Natural killer cell (primary cell): Measurements from ENCODE around the gene P3H4. TPM values are rescaled to one million over a fixed set of nuclear protein-coding genes. Genes with fewer than 3 reads are reported as not detected.
"Not testable (repeated sequence)": the region's sequence is repeated elsewhere in the genome, so short reads cannot be mapped to it uniquely, and the experiment has no call there.

Experiments
- ATAC-seq, 3 donors: fragments of 150-1000 bp in 2 of 3; fragments of 200-7000 bp in 1 of 3; cut with Tn5 transposase; 1 replicate in 1 of 3; 2 replicates in 2 of 3; pipeline ENCODE4 v1.10.0; 2021; ENCODE audit warnings: mild to moderate bottlenecking in 2 of 3, moderate library complexity in 2 of 3
- DNase-seq, 2 donors: peaks; one replicate each; pipeline versions ENCODE4 v3.0.0 to v3.0.0-alpha.2; 2013 to 2021; ENCODE audit warnings: mixed read lengths in 1 of 2
- H3K27ac ChIP-seq: one replicate; pipeline ENCODE4 v1.5.1; 2013; ENCODE audit warnings: mild to moderate bottlenecking, low read length
- H3K27me3 ChIP-seq: one replicate; pipeline ENCODE4 v1.6.1; 2013; ENCODE audit warnings: low read length; ENCODE audit not compliant: control insufficient read depth, insufficient read depth
- H3K36me3 ChIP-seq: one replicate; pipeline ENCODE4 v1.6.1; 2013; ENCODE audit warnings: low read length; ENCODE audit not compliant: control insufficient read depth, insufficient read depth
- H3K4me1 ChIP-seq: one replicate; pipeline ENCODE4 v1.6.1; 2013; ENCODE audit warnings: low read length; ENCODE audit not compliant: control insufficient read depth, insufficient read depth
- H3K4me3 ChIP-seq: one replicate; pipeline ENCODE4 v1.5.1; 2013; ENCODE audit warnings: low read length
- H3K9me3 ChIP-seq: one replicate; pipeline ENCODE4 v1.6.1; 2013; ENCODE audit warnings: low read length; ENCODE audit not compliant: control insufficient read depth, insufficient read depth
- H3K27ac Mint-ChIP-seq, 2 donors: one replicate each; pipeline ENCODE4 v1.8.0; 2022; ENCODE audit warnings: mild to moderate bottlenecking in 2 of 2, mixed read lengths in 2 of 2, moderate library complexity in 1 of 2
- H3K27me3 Mint-ChIP-seq, 2 donors: one replicate each; pipeline ENCODE4 v1.8.0; 2022; ENCODE audit warnings: low read depth in 2 of 2, mixed read lengths in 2 of 2
- H3K36me3 Mint-ChIP-seq: one replicate; pipeline ENCODE4 v1.8.0; 2022; ENCODE audit warnings: mixed read lengths
- H3K4me1 Mint-ChIP-seq, 2 donors: one replicate each; pipeline ENCODE4 v1.8.0; 2022; ENCODE audit warnings: mixed read lengths in 2 of 2
- H3K4me3 Mint-ChIP-seq: one replicate; pipeline ENCODE4 v1.8.0; 2022; ENCODE audit warnings: mild to moderate bottlenecking, moderate library complexity, mixed read lengths
- H3K9me3 Mint-ChIP-seq, 2 donors: one replicate each; pipeline ENCODE4 v1.8.0; 2022; ENCODE audit warnings: mixed read lengths in 2 of 2
- WGBS: methylation state at CpG from one replicate; pipeline ENCODE4 v1.1.7; 2013; ENCODE audit warnings: missing lambda C conversion rate; ENCODE audit not compliant: insufficient coverage; 5-methylcytosine and 5-hydroxymethylcytosine counted together
- intact Hi-C: fragments of 100-400 bp; cut with micrococcal nuclease; formaldehyde crosslinking; loops from one replicate; pipeline ENCODE4 v1.14.2; 2022
- total RNA-seq, 4 donors: library from RNA; stranded (reverse); fragments of 120-200 nt in 1 of 4; gene quantifications; one replicate each; pipeline versions ENCODE4 v1.2.3 to v1.2.4, GENCODE V29; 2013 to 2022
- TF ChIP-seq, protein P1 (sequence below): fragments of 200-600 bp; IDR thresholded peaks from one replicate; pipeline ENCODE4 v1.8.0; 2022; ENCODE audit warnings: antibody characterized with exemption

The P3H4 gene
- total RNA-seq, 3 donors from 2014 or later (not counting 1 experiment from before 2014, with no cell fraction given) = 6.9 to 8.9 (median 7.5) TPM

DNA sequence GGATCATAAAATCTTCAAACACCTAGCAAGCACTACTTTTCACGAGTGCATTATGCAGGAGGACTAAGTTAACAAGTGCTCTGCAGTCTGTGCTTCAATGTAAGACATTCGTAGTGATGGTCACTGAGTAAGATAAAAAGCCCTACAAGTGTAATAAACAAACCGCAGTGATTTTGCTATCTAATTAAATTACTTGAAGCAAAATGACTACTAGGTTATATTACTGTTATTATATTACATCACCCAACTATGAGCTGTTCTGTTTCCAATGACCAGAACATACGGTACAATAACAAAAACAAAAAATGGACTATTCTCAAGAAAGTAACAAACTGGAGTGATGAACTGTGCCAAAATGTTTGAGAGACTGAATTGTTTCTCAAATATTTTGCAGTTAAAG, 37.0 kb upstream of the P3H4 start:
- Mint-ChIP-seq H3K27ac (no peak overlapping the region), H3K4me1 (peaks cover 9 to 26% of the 10 kb centered on the region in 2 donors), H3K4me3 (no peak overlapping the region), H3K36me3 (no peaks in the 10 kb centered on the region), H3K27me3 (no peaks in the 10 kb centered on the region), H3K9me3 (no peaks in the 10 kb centered on the region)
- WGBS = 98% methylated on average over 2 of the region's 4 CpGs
- Histone ChIP-seq H3K9me3 (no peaks in the 10 kb centered on the region), H3K36me3 (peaks cover 11% of the 10 kb centered on the region), H3K4me3 (no peak overlapping the region), H3K27me3 (no peaks in the 10 kb centered on the region), H3K4me1 (no peaks in the 10 kb centered on the region), H3K27ac (no peak overlapping the region)
- DNase-seq (no peak), ATAC-seq (no peak)
- TF ChIP-seq, protein P1, sequence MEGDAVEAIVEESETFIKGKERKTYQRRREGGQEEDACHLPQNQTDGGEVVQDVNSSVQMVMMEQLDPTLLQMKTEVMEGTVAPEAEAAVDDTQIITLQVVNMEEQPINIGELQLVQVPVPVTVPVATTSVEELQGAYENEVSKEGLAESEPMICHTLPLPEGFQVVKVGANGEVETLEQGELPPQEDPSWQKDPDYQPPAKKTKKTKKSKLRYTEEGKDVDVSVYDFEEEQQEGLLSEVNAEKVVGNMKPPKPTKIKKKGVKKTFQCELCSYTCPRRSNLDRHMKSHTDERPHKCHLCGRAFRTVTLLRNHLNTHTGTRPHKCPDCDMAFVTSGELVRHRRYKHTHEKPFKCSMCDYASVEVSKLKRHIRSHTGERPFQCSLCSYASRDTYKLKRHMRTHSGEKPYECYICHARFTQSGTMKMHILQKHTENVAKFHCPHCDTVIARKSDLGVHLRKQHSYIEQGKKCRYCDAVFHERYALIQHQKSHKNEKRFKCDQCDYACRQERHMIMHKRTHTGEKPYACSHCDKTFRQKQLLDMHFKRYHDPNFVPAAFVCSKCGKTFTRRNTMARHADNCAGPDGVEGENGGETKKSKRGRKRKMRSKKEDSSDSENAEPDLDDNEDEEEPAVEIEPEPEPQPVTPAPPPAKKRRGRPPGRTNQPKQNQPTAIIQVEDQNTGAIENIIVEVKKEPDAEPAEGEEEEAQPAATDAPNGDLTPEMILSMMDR = no peak
- intact Hi-C loops = no loop called here

DNA sequence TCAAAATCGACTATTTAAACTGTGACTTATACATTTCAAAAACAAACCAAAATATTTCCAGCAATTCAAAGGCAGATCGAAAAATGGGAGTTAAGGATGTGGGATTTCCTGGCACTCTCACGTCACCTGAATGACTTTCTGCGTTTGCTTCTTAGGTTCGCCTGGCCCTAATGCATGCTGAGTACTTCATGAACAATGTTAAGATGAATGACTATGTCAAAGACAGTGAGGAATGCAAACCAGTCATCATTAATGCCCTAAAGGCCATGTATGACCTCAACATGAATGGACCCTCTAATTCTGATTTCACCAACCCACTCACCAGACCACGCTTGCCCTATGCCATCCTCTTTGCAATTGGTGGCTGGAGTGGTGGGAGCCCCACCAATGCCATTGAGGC, 33.2 kb upstream of the P3H4 start:
- WGBS = 97% methylated on average over 5 of the region's 6 CpGs
- no peaks in the 10 kb centered on the region for H3K9me3 Mint-ChIP-seq
- TF ChIP-seq, protein P1 = no peak
- H3K36me3 Mint-ChIP-seq = no peaks in the 10 kb centered on the region
- ATAC-seq (no peak), DNase-seq (no peak)
- no peaks in the 10 kb centered on the region for H3K27me3 Mint-ChIP-seq
- intact Hi-C loops = no loop called here
- H3K27ac ChIP-seq = no peak overlapping the region
- no peak overlapping the region for H3K4me3 Mint-ChIP-seq
- H3K4me1 ChIP-seq = no peaks in the 10 kb centered on the region
- H3K27ac Mint-ChIP-seq = no peak overlapping the region
- no peak overlapping the region for H3K4me3 ChIP-seq
- no peaks in the 10 kb centered on the region for H3K27me3 ChIP-seq
- peaks cover 4% of the 10 kb centered on the region for H3K36me3 ChIP-seq
- peaks cover 6 to 15% of the 10 kb centered on the region in 2 donors for H3K4me1 Mint-ChIP-seq
- H3K9me3 ChIP-seq = no peaks in the 10 kb centered on the region

DNA sequence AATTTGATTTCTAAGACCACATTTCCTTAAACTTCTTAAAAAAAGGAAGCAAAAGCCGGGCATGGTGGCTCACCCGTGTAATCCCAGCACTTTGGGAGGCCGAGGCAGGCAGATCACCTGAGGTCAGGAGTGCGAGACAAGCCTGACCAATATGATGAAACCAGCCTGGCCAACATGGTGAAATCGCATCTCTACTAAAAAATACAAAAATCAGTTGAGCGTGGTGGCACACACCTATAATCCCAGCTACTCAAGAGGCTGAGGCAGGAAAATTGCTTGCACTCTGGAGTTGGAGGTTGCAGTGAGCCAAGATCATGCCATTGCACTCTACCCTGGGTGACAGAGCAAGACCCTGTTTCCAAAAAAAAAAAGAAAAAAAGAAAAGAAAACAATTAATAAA, 29.0 kb upstream of the P3H4 start:
- H3K36me3 Mint-ChIP-seq, H3K27ac Mint-ChIP-seq, H3K27me3 ChIP-seq, H3K9me3 Mint-ChIP-seq, DNase-seq, H3K36me3 ChIP-seq, H3K4me3 ChIP-seq, ATAC-seq, H3K9me3 ChIP-seq, intact Hi-C loops, H3K27ac ChIP-seq, H3K4me1 ChIP-seq, H3K4me3 Mint-ChIP-seq, H3K27me3 Mint-ChIP-seq, H3K4me1 Mint-ChIP-seq: not testable (repeated sequence)
- 83% methylated on average over 6 of the region's 6 CpGs for WGBS

DNA sequence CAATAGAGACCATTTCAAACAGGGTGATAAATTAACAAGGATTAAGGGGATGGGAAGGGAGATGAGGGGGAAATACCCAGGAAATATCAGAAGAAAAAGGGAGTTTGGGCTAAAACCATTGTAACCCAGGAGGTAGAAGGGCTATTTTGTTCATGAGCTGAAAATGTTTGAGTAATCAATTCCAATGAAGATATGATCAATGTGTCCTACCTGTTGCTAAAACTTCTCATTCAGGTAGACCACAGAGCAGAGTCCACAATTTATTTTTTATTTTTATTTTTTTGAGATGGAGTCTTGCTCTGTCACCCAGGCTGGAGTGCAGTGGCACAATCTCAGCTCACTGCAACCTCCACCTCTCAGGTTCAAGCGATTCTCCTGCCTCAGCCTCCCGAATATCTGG, 27.7 kb upstream of the P3H4 start:
- H3K4me3 Mint-ChIP-seq, H3K27ac ChIP-seq, ATAC-seq, H3K36me3 ChIP-seq, H3K27ac Mint-ChIP-seq, H3K27me3 Mint-ChIP-seq, H3K36me3 Mint-ChIP-seq, H3K27me3 ChIP-seq, H3K4me3 ChIP-seq, DNase-seq, H3K9me3 Mint-ChIP-seq, H3K4me1 Mint-ChIP-seq, intact Hi-C loops, H3K9me3 ChIP-seq: not testable (repeated sequence)
- 100% methylated on average over 2 of the region's 2 CpGs for WGBS
- H3K4me1 ChIP-seq = peaks cover 14% of the 10 kb centered on the region
